HepG2 (cell line): ENCODE data around the gene LIPC. TPM values are rescaled to one million over a fixed set of nuclear protein-coding genes. Genes with fewer than 3 reads are reported as not detected.
A peak's percentile ranks its signal among the peaks of the same experiment; 100 is the strongest.

Experiments
- GTF3A ChIP-seq: sonication (generic); formaldehyde crosslinking; conservative IDR thresholded peaks from 2 replicates; pipeline ENCODE4 v1.4.0; 2020; ENCODE audit warnings: mild to moderate bottlenecking, missing genetic modification reagents
- HNRNPLL ChIP-seq: fragments of 200-400 bp; formaldehyde crosslinking; IDR thresholded peaks from 2 replicates; pipeline ENCODE4 v1.6.1; 2017; ENCODE audit warnings: mild to moderate bottlenecking, low read depth, low read length; ENCODE audit not compliant: poor library complexity, severe bottlenecking
- NPAS2 ChIP-seq: sonication (generic); formaldehyde crosslinking; IDR thresholded peaks from 2 replicates; pipeline ENCODE4 v1.8.0; 2022; ENCODE audit warnings: mild to moderate bottlenecking, missing genetic modification reagents, borderline replicate concordance
- NR2F2 ChIP-seq: IDR thresholded peaks from 2 replicates; pipeline ENCODE4 v1.6.1; 2012; ENCODE audit warnings: low read depth, inconsistent platforms, borderline replicate concordance
- RARA ChIP-seq: IDR thresholded peaks from 2 replicates; pipeline ENCODE4 v1.6.1; 2016; ENCODE audit warnings: missing genetic modification reagents, missing compliant biosample characterization
- SAP130 ChIP-seq: IDR thresholded peaks from 2 replicates; pipeline ENCODE4 v1.6.1; 2016; ENCODE audit warnings: low read depth
- SRSF9 ChIP-seq: fragments of 200-400 bp; formaldehyde crosslinking; IDR thresholded peaks from 2 replicates; pipeline ENCODE4 v1.6.1; 2018; ENCODE audit warnings: borderline replicate concordance, mild to moderate bottlenecking, low read depth, low read length; ENCODE audit not compliant: insufficient read depth, poor library complexity, severe bottlenecking
- ZNF205 ChIP-seq: IDR thresholded peaks from 2 replicates; pipeline ENCODE4 v1.6.1; 2018; ENCODE audit warnings: missing biosample characterization, missing genetic modification reagents
- ZNF335 ChIP-seq: sonication (generic); formaldehyde crosslinking; IDR thresholded peaks from 2 replicates; pipeline ENCODE4 v1.4.0; 2020; ENCODE audit warnings: missing genetic modification reagents
- ZNF788 ChIP-seq: sonication (generic); formaldehyde crosslinking; IDR thresholded peaks from 2 replicates; pipeline ENCODE4 v1.5.0; 2020; ENCODE audit warnings: mild to moderate bottlenecking, missing genetic modification reagents, borderline replicate concordance
- ZSCAN25 ChIP-seq: sonication (generic); formaldehyde crosslinking; IDR thresholded peaks from 2 replicates; pipeline ENCODE4 v1.8.0; 2022; ENCODE audit warnings: mild to moderate bottlenecking, missing genetic modification reagents
- ZZZ3 ChIP-seq: sonication (generic); formaldehyde crosslinking; IDR thresholded peaks from 2 replicates; pipeline ENCODE4 v1.4.0; 2020; ENCODE audit warnings: missing genetic modification reagents, mild to moderate bottlenecking, borderline replicate concordance
- polyA plus RNA-seq, 8 experiments: library from polyadenylated mRNA; depleted of rRNA in 3 of 8; stranded (reverse) in 7 of 8; unstranded in 1 of 8; fragments of >200 nt; fragmentation: Illumina TruSeq in 4 of 8; extraction: Trizol in 4 of 8; gene quantifications; 2 replicates each; pipeline versions ENCODE4 v1.2.1 to v1.2.3, GENCODE V29; 2011 to 2016; ENCODE audit warnings: low read depth in 4 of 8, missing spikeins in 1 of 8, mixed read lengths in 1 of 8; ENCODE audit not compliant: insufficient read depth in 1 of 8
- total RNA-seq, 5 experiments: library from RNA; depleted of rRNA; stranded (reverse); fragments of >200 nt; fragmentation: Illumina TruSeq; extraction: Trizol; gene quantifications; 2 replicates each; pipeline ENCODE4 v1.2.3, GENCODE V29; 2016; ENCODE audit warnings: low read depth in 1 of 5
- TF ChIP-seq, protein P1 (sequence below): sonication (generic); formaldehyde crosslinking; conservative IDR thresholded peaks from 2 replicates; pipeline ENCODE4 v1.8.1; 2023; ENCODE audit warnings: missing genetic modification reagents
- TF ChIP-seq, protein P2 (sequence below): sonication (generic); formaldehyde crosslinking; IDR thresholded peaks from 2 replicates; pipeline ENCODE4 v1.8.1; 2023; ENCODE audit warnings: missing genetic modification reagents, inconsistent platforms, borderline replicate concordance
- TF ChIP-seq, protein P3 (sequence below): sonication (generic); formaldehyde crosslinking; IDR thresholded peaks from 2 replicates; pipeline ENCODE4 v1.4.0; 2020; ENCODE audit warnings: missing genetic modification reagents
- TF ChIP-seq, protein P4 (sequence below): IDR thresholded peaks from 2 replicates; pipeline ENCODE4 v1.6.1; 2016; ENCODE audit warnings: control low read depth
- TF ChIP-seq, protein P5 (sequence below): fragments of 450-650 bp; IDR thresholded peaks from 2 replicates; pipeline ENCODE4 v1.6.1; 2016

Gene LIPC
- total and polyA plus RNA-seq, 2 of the 13 experiments (the other 11 are each of a cell fraction or from before 2014, with no cell fraction given): 26.0 to 38.0 TPM

DNA sequence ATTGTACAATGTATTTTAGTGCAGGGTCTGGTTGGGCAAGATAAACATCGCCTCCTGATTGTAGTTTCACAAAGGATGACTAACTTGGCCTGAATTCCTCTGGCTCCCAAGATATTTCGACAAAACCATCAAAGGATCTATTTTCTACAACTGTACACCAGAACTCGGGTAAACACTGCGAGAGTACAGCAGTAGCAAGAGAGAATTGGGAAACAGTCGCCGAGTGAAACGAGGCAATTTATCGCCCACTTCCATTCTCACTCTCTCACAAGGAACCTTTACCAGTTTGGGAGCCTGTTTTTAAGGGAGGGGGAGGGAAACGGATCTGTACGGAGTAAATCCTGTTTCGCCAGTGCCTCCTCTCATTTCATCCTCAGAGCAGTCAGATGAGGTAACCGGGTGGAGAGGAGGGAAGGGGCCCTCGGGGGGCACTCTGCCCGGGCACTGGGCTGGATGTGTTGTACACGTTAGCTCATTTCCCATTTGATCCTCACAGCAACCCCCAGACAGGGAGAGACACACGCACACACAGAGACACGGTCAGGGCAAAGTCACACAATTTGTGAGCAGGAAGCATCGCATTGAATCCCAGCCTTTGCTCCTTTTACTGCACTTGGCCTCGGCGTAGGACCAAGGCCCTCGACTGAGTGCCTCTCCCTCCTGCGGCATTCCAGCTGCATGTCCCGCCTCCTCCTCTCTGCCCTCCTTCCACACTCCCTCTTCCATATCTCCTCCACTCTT lies 120.1 kb downstream of the LIPC start (continued):
- TF ChIP-seq, protein P1, sequence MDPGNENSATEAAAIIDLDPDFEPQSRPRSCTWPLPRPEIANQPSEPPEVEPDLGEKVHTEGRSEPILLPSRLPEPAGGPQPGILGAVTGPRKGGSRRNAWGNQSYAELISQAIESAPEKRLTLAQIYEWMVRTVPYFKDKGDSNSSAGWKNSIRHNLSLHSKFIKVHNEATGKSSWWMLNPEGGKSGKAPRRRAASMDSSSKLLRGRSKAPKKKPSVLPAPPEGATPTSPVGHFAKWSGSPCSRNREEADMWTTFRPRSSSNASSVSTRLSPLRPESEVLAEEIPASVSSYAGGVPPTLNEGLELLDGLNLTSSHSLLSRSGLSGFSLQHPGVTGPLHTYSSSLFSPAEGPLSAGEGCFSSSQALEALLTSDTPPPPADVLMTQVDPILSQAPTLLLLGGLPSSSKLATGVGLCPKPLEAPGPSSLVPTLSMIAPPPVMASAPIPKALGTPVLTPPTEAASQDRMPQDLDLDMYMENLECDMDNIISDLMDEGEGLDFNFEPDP (CRISPR knock-in tag): no peak
- TF ChIP-seq, protein P2, sequence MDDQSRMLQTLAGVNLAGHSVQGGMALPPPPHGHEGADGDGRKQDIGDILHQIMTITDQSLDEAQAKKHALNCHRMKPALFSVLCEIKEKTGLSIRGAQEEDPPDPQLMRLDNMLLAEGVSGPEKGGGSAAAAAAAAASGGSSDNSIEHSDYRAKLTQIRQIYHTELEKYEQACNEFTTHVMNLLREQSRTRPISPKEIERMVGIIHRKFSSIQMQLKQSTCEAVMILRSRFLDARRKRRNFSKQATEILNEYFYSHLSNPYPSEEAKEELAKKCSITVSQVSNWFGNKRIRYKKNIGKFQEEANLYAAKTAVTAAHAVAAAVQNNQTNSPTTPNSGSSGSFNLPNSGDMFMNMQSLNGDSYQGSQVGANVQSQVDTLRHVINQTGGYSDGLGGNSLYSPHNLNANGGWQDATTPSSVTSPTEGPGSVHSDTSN (CRISPR knock-in tag): no peak
- TF ChIP-seq ZSCAN25 (CRISPR knock-in tag): no peak
- TF ChIP-seq HNRNPLL: no peak
- no peak for TF ChIP-seq NPAS2 (CRISPR knock-in tag)
- TF ChIP-seq SRSF9: no peak
- TF ChIP-seq ZNF788: peak; percentile 60; the same call in 1 of the 2 replicates
- TF ChIP-seq GTF3A (CRISPR knock-in tag): no peak
- TF ChIP-seq RARA (CRISPR knock-in tag): peak; percentile 11; the same call in 1 of the 2 replicates
- TF ChIP-seq ZZZ3: no peak
- TF ChIP-seq, protein P3, sequence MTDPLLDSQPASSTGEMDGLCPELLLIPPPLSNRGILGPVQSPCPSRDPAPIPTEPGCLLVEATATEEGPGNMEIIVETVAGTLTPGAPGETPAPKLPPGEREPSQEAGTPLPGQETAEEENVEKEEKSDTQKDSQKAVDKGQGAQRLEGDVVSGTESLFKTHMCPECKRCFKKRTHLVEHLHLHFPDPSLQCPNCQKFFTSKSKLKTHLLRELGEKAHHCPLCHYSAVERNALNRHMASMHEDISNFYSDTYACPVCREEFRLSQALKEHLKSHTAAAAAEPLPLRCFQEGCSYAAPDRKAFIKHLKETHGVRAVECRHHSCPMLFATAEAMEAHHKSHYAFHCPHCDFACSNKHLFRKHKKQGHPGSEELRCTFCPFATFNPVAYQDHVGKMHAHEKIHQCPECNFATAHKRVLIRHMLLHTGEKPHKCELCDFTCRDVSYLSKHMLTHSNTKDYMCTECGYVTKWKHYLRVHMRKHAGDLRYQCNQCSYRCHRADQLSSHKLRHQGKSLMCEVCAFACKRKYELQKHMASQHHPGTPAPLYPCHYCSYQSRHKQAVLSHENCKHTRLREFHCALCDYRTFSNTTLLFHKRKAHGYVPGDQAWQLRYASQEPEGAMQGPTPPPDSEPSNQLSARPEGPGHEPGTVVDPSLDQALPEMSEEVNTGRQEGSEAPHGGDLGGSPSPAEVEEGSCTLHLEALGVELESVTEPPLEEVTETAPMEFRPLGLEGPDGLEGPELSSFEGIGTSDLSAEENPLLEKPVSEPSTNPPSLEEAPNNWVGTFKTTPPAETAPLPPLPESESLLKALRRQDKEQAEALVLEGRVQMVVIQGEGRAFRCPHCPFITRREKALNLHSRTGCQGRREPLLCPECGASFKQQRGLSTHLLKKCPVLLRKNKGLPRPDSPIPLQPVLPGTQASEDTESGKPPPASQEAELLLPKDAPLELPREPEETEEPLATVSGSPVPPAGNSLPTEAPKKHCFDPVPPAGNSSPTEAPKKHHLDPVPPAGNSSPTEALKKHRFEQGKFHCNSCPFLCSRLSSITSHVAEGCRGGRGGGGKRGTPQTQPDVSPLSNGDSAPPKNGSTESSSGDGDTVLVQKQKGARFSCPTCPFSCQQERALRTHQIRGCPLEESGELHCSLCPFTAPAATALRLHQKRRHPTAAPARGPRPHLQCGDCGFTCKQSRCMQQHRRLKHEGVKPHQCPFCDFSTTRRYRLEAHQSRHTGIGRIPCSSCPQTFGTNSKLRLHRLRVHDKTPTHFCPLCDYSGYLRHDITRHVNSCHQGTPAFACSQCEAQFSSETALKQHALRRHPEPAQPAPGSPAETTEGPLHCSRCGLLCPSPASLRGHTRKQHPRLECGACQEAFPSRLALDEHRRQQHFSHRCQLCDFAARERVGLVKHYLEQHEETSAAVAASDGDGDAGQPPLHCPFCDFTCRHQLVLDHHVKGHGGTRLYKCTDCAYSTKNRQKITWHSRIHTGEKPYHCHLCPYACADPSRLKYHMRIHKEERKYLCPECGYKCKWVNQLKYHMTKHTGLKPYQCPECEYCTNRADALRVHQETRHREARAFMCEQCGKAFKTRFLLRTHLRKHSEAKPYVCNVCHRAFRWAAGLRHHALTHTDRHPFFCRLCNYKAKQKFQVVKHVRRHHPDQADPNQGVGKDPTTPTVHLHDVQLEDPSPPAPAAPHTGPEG: no peak
- TF ChIP-seq, protein P4, sequence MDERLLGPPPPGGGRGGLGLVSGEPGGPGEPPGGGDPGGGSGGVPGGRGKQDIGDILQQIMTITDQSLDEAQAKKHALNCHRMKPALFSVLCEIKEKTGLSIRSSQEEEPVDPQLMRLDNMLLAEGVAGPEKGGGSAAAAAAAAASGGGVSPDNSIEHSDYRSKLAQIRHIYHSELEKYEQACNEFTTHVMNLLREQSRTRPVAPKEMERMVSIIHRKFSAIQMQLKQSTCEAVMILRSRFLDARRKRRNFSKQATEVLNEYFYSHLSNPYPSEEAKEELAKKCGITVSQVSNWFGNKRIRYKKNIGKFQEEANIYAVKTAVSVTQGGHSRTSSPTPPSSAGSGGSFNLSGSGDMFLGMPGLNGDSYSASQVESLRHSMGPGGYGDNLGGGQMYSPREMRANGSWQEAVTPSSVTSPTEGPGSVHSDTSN (CRISPR knock-in tag): no peak
- peak; percentile 22; the same call in 1 of the 2 replicates for TF ChIP-seq SAP130 (CRISPR knock-in tag)
- no peak for TF ChIP-seq ZNF205 (CRISPR knock-in tag)
- no peak for TF ChIP-seq NR2F2
- TF ChIP-seq ZNF335 (CRISPR knock-in tag): 0 out of 2 replicates have a peak, but pooled peaks have one; percentile 30
- TF ChIP-seq, protein P5, sequence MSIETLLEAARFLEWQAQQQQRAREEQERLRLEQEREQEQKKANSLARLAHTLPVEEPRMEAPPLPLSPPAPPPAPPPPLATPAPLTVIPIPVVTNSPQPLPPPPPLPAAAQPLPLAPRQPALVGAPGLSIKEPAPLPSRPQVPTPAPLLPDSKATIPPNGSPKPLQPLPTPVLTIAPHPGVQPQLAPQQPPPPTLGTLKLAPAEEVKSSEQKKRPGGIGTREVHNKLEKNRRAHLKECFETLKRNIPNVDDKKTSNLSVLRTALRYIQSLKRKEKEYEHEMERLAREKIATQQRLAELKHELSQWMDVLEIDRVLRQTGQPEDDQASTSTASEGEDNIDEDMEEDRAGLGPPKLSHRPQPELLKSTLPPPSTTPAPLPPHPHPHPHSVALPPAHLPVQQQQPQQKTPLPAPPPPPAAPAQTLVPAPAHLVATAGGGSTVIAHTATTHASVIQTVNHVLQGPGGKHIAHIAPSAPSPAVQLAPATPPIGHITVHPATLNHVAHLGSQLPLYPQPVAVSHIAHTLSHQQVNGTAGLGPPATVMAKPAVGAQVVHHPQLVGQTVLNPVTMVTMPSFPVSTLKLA: no peak
